HUES6 (cell line): ENCODE results near the gene VWA2.

Experiments used
- H3K27ac ChIP-seq: 2 replicates; pipeline ENCODE4 v1.7.0; 2013; ENCODE audit warnings: low read depth, mild to moderate bottlenecking, low read length, inconsistent platforms
- H3K27me3 ChIP-seq: 2 replicates; pipeline ENCODE4 v1.6.1; 2013; ENCODE audit warnings: low read length; ENCODE audit not compliant: control insufficient read depth, insufficient read depth
- H3K36me3 ChIP-seq: 2 replicates; pipeline ENCODE4 v1.6.1; 2013; ENCODE audit warnings: low read length; ENCODE audit not compliant: control insufficient read depth, insufficient read depth
- H3K4me1 ChIP-seq: 2 replicates; pipeline ENCODE4 v1.6.1; 2013; ENCODE audit warnings: low read length; ENCODE audit not compliant: control insufficient read depth, insufficient read depth
- H3K4me3 ChIP-seq: 2 replicates; pipeline ENCODE4 v1.5.1; 2013; ENCODE audit warnings: low read depth, low read length
- H3K9ac ChIP-seq: one replicate; pipeline ENCODE4 v1.6.1; 2013; ENCODE audit warnings: mild to moderate bottlenecking, low read length
- H3K9me3 ChIP-seq: 2 replicates; pipeline ENCODE4 v1.6.1; 2013; ENCODE audit warnings: low read depth, low read length; ENCODE audit not compliant: control insufficient read depth, insufficient read depth

VWA2 gene

GRCh38 chr10:114221235-114221634 is 17.8 kb upstream of the VWA2 start:
- H3K9me3 ChIP-seq = no peaks in the 10 kb centered on the region
- H3K27me3 ChIP-seq = no peaks in the 10 kb centered on the region
- H3K4me1 ChIP-seq = no peaks in the 10 kb centered on the region
- H3K4me3 ChIP-seq = no peak overlapping the region
- H3K27ac ChIP-seq = no peak overlapping the region
- no peak overlapping the region for H3K9ac ChIP-seq
- no peaks in the 10 kb centered on the region for H3K36me3 ChIP-seq

- Histone ChIP-seq H3K27ac (no peak overlapping the region), H3K4me3 (no peak overlapping the region), H3K36me3 (no peaks in the 10 kb centered on the region), H3K27me3 (no peaks in the 10 kb centered on the region), H3K9me3 (no peaks in the 10 kb centered on the region), H3K9ac (no peak overlapping the region), H3K4me1 (no peaks in the 10 kb centered on the region)
Measured at GRCh38 chr10:114223066-114223465, 16.0 kb upstream of the VWA2 start.

GRCh38 chr10:114228156-114228555 is 10.9 kb upstream of the VWA2 start:
- Histone ChIP-seq H3K36me3 (no peaks in the 10 kb centered on the region), H3K4me3 (no peak overlapping the region), H3K9me3 (no peaks in the 10 kb centered on the region), H3K9ac (no peak overlapping the region), H3K4me1 (no peaks in the 10 kb centered on the region), H3K27me3 (no peaks in the 10 kb centered on the region), H3K27ac (no peak overlapping the region)

GRCh38 chr10:114232561-114233176 is 6.4 kb upstream of the VWA2 start:
- Histone ChIP-seq H3K9me3 (no peaks in the 10 kb centered on the region), H3K27ac (no peak overlapping the region), H3K27me3 (no peaks in the 10 kb centered on the region), H3K36me3 (no peaks in the 10 kb centered on the region), H3K9ac (no peak overlapping the region), H3K4me3 (no peak overlapping the region), H3K4me1 (no peaks in the 10 kb centered on the region; the same call in 1 of the 2 replicates)

- H3K4me1 ChIP-seq = no peaks in the 10 kb centered on the region; the same call in 1 of the 2 replicates
- H3K27me3 ChIP-seq = peaks cover 7% of the 10 kb centered on the region
- H3K36me3 ChIP-seq = no peaks in the 10 kb centered on the region
- H3K27ac ChIP-seq = no peak overlapping the region
- no peaks in the 10 kb centered on the region for H3K9me3 ChIP-seq
- no peak overlapping the region for H3K9ac ChIP-seq
- H3K4me3 ChIP-seq = no peak overlapping the region
Measured at GRCh38 chr10:114233482-114233881, 5.6 kb upstream of the VWA2 start.

- Histone ChIP-seq H3K27me3 (peaks cover 14% of the 10 kb centered on the region), H3K36me3 (no peaks in the 10 kb centered on the region), H3K9ac (no peak overlapping the region), H3K4me1 (peaks cover 5% of the 10 kb centered on the region; the same call in 1 of the 2 replicates), H3K9me3 (no peaks in the 10 kb centered on the region), H3K27ac (no peak overlapping the region), H3K4me3 (no peak overlapping the region)
Measured at GRCh38 chr10:114234132-114234531, 4.9 kb upstream of the VWA2 start.

- Histone ChIP-seq H3K27ac (no peak overlapping the region), H3K4me3 (peak overlapping the region; percentile 76), H3K9ac (peak overlapping the region; percentile 39), H3K4me1 (peaks cover 14% of the 10 kb centered on the region), H3K36me3 (no peaks in the 10 kb centered on the region), H3K27me3 (peaks cover 48% of the 10 kb centered on the region), H3K9me3 (no peaks in the 10 kb centered on the region)
Measured at GRCh38 chr10:114239994-114240345, 916 bp downstream of the VWA2 start.

- Histone ChIP-seq H3K9ac (no peak overlapping the region), H3K27me3 (peaks cover 48% of the 10 kb centered on the region), H3K27ac (no peak overlapping the region), H3K4me3 (no peak overlapping the region), H3K36me3 (no peaks in the 10 kb centered on the region), H3K9me3 (no peaks in the 10 kb centered on the region), H3K4me1 (peaks cover 14% of the 10 kb centered on the region)
Measured at GRCh38 chr10:114242235-114242634, 3.2 kb downstream of the VWA2 start.

GRCh38 chr10:114243661-114244060 is 4.6 kb downstream of the VWA2 start:
- no peak overlapping the region for H3K9ac ChIP-seq
- no peaks in the 10 kb centered on the region for H3K36me3 ChIP-seq
- H3K4me3 ChIP-seq = no peak overlapping the region
- H3K27me3 ChIP-seq = peaks cover 39% of the 10 kb centered on the region
- no peaks in the 10 kb centered on the region for H3K9me3 ChIP-seq
- H3K27ac ChIP-seq = no peak overlapping the region
- H3K4me1 ChIP-seq = peaks cover 13% of the 10 kb centered on the region

GRCh38 chr10:114244126-114244525 is 5.1 kb downstream of the VWA2 start:
- H3K4me1 ChIP-seq = peaks cover 9% of the 10 kb centered on the region
- no peaks in the 10 kb centered on the region for H3K36me3 ChIP-seq
- no peak overlapping the region for H3K27ac ChIP-seq
- H3K9me3 ChIP-seq = no peaks in the 10 kb centered on the region
- H3K9ac ChIP-seq = no peak overlapping the region
- H3K27me3 ChIP-seq = peaks cover 34% of the 10 kb centered on the region
- H3K4me3 ChIP-seq = no peak overlapping the region

GRCh38 chr10:114245121-114245791 is 6.2 kb downstream of the VWA2 start:
- no peaks in the 10 kb centered on the region for H3K36me3 ChIP-seq
- no peak overlapping the region for H3K27ac ChIP-seq
- H3K9me3 ChIP-seq = no peaks in the 10 kb centered on the region
- no peak overlapping the region for H3K4me3 ChIP-seq
- H3K4me1 ChIP-seq = peaks cover 4% of the 10 kb centered on the region
- H3K9ac ChIP-seq = no peak overlapping the region
- peaks cover 23% of the 10 kb centered on the region for H3K27me3 ChIP-seq
